HG03521 (cell line): ENCODE results near the gene MGAT3.

Source experiments
- ATAC-seq: cut with Tn5 transposase; IDR thresholded peaks from one replicate; pipeline ENCODE4 v1.9.1; 2021; ENCODE audit warnings: mild to moderate bottlenecking, moderate library complexity; ENCODE audit not compliant: unreplicated experiment

Gene MGAT3

DNA sequence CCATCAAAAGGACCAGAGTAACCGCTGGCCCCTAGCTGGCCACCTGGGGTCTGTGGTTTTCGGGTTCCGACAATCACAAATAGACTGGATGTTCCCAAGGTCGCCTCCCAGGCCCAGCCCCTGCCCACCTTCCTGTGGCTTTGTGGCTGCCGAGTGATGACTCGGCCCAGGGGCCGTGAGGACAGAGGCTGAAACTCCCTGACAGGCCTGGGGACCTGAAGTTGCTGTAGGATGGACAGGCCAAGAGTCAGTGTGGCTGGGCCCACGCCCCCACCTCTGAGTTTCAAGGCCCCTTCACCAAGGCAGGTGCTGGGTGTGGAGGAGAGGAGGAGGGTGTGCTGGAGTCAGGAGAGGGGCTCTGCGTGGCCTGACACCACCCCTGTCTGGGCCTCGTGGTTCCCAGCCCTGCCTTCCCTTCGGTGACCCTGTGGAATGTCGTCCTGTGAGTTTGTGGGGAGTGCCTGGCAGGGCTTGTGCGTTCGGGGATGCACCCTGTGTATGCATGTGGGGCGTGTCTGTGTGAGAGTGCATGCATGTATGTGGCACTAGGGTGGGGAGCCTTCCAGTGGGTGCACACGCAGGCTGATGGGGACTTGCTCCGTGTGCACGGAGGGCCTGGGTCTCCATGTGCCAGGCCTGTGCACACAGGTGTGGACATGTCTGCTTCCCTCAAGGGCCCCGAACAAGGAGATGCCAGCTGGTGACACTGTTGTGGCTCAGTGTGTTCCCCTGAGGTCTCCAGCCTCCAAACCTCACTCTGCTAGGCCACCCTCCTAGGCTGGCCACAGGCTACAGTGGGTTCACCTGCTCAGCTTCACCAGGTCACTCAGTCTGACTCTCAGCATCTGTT, 8.4 kb upstream of the MGAT3 start:
- ATAC-seq = no peak

DNA sequence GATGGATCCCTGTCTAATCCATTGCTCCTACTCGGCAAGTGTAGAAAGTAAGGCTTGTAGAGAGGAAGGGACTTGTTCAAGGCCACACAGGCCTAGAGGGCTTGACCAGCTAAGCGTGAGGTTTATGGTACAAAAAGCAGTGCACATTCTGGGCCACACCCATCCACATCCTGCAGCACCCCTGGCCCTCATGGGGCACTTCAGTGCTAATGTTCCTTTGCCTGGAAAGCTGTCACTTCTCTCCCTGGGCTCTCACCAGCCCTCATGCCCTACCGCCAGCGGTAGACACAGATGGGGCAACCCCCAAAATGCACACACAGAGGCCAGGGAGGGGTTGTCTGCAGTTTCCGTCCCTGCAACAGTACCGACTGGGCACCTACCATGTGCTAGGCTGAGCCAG, 7.1 kb upstream of the MGAT3 start:
- no peak for ATAC-seq

DNA sequence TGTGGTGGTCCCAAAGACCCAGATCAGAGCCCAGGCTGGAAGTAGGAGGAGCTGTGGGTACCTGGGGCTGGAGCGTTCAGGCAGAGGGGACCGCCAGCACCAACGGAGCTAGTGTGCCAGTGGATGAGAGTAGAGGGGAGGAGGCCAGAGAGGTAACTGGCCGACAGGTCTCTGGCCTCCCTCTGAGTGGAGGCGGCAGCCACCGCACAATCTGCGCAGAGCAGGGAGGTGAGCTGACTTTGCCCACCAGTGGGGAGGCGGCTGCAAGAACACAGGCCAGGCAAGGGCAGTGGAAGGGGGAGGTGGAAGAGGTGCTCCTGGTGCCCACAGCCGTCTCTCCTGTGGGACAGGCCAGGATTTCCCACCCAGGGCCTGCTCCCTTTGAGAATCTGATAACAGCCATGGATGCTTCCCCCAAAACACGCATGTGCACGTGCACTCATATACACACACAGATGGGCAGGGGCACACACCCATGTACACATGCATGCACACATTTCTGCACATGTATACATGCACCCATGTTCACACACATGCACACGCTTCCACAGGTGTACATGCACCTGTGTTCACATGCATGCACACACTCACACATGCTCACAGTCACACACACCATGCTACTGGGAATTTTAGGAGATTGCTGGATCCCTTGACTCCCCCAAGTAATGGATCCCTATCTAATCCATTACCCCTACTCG, 6.4 kb upstream of the MGAT3 start:
- no peak for ATAC-seq

DNA sequence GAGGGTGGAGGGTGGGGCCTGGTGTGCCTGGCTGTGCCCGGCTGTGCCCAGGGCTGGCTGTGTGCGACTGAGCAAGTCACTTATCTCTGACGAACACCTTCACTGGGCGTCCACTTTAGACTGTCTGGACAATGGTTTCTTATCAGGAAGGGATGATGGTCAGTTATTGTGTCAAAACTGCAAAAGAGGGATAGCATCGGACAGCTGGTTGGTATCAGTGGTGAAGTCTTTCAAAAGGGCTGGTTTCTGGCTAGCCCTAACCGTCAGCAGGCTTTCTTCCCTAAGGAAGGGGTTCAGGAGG, 4.1 kb upstream of the MGAT3 start:
- no peak for ATAC-seq

DNA sequence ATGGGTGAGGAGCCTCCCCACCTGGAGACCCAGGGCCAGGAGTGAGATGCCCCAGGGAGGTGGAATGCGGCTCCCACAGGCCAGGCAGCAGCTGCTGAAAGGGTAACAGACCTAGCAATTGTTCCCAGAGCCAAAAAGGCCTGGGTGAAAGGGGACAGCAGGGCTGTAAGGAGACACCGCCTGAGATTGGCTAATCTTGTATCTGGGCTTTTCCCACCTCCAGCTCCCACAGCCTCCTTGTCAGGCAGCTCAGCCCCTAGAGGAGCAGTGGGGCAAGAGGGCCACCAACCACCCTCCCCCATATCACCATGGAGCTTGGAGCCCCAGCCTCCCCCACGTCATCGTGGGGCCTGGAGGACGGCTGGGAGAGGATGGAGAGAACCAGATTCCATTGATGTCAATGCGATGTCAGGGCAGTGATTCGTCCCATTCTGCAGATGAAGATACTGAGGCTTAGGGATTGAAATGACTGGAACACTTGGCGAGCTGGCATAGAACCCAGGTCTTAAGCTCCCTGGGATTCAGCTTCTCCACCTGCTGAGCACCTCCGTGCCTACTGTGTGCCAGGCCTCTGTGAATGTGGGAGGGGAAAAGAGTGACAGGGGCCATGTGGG, 2.9 kb upstream of the MGAT3 start:
- no peak for ATAC-seq

DNA sequence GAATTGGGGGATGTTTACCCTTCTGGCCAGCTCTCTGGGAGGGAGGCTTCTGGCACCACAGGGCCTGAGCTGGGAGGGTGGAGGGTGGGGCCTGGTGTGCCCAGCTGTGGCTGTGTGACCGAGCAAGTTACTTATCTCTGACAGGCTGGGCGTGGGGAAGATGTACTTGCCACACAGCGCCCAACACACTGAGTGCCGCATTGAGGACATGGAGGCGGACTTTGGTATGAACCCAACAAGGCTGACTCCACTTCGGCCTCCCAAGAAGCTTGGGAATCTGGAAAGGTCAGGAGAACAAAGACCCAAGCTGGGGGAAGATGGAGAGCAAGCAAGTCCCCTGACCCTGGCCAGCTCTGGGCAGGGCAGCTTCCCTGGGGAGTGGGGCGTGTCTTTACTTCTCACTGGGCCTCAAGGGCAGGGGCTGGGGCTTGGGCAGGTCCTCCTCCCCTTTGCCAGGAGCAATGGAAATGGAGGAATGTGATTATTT, 2.4 kb upstream of the MGAT3 start:
- ATAC-seq = no peak

DNA sequence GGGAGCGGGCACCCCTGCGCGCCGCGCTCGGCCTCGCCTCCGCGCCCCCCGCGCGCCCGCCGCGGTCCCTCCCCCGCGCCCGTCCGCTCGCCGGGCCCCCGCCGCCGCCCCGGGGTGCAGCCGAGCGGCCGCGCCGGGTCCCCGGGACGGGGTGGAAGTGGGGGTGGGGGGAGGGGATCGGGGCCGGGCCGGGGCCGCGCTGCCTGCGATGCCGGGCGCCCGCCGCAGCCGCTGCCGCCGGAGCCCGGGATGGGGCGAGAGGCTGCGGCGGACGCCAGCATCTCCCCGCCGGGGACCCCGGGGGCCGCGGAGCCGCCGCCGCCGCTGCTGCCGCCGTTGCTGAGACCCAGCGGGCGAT, 365 bp downstream of the MGAT3 start:
- ATAC-seq = no peak

DNA sequence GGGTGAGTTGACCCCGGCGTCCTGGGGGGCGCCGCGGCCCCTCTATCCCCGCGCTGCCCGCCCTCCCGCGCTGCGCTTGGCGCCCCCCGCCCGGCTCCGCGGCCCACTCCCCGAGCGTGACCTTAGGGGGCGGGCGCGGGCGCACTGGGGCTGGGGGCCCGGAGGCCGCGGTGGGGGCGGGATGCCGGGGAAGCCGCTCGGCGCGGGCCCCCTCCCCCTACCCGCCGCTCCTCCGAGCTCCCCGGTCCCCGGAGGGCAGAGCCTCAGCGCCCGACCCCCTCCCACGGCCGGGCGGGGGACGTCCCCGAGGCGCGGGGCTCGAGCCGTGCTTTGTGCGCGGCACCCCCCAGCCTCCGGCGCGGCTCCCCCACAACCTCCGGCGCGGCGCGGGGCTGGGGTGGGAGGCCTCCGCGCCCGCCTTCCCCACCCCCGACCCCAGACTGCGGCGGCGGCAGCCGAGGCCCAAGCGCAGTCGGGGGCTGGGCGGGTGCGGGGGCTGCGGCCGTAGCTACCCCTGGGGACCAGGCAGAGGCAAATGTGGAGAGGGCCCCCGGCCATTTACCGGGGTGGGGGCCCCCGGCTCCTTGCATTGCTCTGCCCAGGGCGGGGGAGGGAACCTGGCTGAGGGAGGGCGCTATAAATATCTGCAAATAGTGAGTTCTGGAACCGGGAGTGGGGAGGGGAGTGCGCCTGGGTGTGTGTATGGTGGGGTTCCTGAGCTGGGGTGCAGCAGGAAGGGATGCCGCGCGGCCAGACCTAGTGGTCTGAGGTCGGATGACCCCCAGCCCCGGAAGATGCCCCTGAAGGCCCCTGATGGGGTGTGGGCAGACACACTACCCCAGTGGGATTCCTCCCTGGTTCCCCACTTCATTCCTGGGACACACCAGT, 988 bp downstream of the MGAT3 start:
- ATAC-seq = no peak

DNA sequence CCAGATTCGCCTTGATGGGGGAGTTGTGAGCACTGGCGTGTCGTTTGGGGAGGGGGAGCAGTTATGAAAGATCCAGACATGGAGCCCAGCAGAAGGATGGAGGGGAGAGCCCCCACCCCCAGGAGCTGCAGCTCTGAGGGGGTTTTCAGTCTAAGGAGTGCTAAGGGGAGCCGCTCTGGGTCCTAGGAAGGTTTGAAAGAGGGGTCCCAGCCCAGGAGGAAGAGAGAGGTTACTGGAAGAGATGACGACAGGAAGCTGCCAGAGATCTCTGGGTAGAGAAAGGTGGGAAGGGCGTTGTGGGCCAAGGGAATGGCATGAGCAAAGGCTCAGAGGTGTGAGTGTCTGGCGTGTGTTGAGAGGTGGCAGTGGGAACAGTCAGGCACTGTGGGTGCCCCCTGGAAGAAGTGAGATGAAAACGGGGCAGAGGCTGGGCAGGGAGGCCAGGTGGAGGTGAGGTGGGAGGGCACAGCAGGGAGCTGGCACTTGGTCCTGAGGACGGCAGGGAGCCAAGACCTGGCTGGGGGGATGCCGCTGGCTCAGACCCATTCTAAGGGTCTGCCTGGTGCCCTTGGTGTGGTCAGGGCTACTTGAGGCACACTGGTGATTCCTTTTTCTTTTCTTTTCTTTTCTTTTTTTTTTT, 1.8 kb downstream of the MGAT3 start:
- no peak for ATAC-seq

DNA sequence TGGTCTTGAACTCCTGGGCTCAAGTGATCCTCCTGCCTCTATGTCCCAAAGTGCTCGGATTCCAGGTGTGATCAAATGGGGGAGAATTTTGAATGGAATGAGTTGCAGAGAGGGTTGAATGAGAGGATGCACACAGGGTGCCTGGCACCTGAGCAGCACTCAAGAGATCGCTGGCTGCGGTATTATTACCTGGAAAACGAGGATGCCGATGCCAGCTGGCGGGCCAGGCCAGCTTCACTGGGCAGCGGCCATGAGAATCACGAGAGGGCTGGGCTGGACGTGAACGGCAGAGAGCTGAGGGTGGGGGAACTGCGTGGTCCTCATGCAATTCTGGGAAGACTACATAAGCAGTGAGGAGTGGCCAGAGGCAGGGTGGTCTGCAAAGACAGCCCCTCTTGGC, 2.9 kb downstream of the MGAT3 start:
- no peak for ATAC-seq

DNA sequence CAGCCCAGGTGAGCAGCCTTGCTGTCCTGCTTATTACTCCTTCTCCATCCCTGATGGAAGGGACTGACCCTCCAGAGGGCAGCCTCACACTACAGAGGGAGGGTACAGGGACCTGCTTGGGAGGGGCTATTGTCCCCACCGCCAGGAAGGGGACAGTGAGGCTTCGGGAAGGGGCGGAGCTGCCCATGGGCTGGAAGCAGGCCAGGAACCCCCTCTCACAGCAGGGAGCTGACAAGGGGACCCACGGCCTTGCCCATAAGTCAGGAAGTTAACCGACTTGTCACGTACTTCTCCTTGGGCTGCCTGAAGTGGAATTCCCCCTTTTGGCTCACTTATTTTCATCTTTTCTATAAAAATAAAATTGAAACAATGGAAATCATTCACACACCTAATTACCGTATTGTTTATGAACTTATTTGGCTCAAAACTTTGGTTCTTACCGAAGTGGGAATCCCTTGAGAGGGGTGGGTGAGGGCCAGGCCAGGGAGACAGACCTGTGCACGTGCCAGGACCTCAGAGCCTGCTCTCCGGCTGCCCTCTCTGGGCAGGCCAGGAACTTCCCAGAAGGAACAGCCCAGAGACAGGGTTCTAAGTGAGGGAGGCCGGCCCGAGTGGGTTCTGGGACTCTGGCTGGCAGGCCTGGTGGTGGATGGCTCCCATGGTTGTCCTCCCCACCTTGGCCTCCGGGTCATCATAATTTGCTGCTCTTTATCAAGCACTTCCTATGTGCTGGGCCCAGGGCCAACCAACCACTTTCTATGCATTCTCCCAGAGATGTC, 5.8 kb downstream of the MGAT3 start:
- no peak for ATAC-seq

DNA sequence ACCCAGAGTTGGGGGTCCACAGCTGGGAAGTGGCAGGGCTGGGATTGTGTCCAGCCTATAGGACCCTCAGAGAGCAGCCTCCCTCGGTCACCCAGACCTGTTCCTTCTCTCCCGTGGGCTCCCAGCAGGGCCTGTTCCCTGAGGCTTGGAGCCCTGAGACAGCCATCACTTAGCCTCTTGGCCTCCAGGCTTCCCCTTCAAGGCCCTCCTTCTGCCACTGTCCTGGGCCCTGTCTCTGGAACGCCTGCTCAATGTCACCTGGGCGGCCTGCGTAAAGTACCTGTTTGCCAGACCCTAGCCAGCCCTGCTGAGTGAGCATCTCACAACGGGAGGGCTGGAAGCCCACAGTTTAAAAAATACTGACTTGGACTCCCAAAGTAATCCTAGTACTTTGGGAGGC, 6.5 kb downstream of the MGAT3 start:
- ATAC-seq = no peak

DNA sequence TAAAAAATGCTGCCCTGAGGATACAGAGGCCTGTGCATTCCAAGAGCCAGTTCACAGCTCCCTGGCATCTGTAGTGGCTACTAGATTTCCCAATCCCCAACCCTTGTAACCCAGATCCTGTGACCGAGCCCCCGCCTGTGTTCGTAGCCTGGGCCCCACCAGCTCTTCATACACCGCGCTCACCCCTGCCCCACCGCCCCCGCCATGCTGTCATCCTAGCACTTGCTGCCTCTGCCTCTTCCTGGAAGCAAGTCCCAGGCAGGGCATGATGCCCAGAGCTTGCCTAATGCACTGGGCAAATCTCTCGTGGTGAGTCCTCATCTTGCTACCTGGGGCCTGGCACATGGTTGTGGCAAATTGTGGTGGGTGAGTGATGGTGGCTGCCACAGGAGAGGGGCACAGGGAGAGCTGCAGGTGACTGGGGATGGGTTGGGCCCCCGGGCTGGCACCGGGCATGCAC, 7.1 kb downstream of the MGAT3 start:
- ATAC-seq = no peak

DNA sequence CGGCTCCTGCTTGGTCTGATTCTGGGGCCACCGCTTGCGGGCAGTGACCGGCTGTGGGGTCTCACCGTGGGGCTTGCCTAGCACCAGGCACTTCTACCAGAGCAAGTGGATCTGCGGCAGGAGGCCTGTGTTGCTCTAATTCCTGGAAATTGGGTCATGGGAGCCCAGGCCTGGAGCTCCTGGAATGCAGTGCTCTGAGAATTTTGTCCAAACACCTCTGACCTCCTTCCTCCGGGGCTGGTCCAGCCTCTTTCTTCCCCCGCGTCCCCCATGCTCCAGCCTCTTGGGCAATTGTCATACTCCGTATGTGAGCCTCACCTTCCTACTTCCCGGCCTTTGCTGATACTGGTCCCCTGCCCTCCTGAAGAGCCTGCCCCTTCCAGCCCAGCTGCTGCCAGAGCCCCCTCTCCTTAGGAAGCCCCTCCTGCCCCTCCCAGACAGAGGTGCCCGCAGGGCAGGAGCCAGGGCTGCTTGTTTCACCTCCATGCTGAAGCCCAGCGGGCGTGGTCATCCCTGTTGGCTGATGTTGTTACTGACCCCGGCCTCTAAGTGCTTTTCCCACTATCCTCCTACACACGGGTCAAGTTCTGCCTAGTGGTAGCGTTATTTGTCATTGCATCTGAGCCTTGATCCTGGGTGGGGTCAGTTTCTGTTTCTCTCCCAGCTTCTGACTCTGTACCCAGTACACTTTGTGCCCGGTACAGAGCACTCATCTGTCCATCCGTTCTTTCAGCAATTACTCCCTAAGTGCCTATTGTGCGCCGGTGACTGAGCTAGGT, 9.6 kb downstream of the MGAT3 start:
- ATAC-seq = no peak

DNA sequence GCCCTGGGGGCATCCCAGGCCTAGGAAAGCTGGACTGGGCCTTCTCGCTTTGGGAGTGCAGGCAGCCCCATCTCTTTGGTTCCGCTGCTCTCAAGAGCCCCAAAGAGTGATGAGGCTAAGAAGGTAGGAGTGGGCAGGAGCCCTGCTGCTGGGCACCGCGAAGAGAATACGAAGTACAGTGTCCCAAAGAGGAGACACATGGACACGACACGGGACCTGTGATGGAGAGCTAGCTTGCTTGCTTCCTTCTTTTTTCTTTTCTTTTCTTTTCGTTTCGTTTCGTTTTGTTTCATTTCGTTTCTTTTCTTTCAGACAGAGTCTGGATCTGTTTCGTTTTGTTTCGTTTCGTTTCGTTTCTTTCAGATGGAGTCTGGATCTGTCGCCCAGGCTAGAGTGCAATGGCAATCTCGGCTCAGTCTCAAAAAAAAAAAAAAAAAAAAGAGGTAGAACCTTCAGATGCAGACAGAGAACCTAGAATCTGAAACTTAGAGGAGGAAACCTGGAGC, 10.6 kb downstream of the MGAT3 start:
- no peak for ATAC-seq

DNA sequence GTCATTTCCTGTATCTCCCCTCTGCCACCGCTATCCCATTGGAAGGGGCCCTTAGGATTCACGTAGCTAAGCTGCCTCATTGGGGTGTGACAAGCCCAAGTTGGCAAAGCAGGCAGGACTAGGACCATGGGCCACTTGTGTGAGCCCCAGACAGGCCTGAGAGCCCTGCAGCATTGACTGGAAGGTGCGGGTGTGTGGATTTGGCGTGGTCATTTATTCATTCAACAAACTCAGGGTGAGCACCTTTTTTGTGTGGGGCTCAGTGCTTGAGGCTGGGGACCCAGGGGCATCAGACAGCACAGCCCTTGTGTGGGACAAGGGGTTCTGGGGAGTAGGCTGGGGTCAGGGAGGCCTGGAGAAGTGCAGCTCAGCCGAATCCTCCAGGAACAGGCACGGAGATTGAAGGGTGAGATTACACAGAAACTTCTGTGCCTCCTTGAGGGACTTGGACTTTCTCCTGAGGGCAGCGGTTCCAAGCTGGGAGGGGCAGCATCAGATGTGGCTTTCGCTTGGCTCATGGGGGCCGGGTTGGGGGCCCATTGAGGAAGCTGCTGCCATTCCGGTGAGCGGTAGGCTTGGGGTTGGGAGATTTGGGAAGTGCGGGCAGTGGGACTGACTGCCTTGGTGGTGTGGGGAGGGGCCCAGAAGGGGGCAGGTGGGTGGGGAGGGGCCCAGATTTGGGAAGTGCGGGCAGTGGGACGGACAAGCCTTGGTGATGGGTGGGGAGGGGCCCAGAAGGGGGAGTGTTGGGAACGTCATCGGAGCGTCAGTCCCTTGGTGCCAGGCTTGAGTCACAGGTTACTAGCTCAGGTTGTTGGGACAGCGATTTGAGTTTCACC, 11.9 kb downstream of the MGAT3 start:
- ATAC-seq = no peak

DNA sequence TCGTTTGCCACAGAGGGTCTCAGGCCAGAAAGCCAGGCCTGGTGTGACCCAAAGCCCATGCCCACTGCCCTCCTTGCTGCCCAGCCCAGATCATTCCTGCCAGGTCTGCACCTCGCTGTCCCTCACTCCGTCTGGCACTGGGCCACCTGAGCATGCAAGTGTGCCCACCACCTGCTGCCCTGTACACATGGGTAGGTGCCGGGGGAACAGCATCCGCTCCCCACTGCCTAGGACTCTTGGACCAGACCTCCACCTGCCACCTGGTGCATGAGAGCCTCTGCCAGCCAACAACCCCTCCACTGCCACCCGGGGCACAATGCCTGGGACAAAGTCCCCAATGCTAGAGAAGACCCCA, 12.5 kb downstream of the MGAT3 start:
- no peak for ATAC-seq
